Choroid plexus epithelial cell (primary cell): ENCODE measurements around the gene RFX2.
"Not testable (repeated sequence)": the region's sequence is repeated elsewhere in the genome, so short reads cannot be mapped to it uniquely, and the experiment has no call there.

Source experiments
- DNase-seq: peaks from one replicate; pipeline ENCODE4 v3.0.0-alpha.2; 2010; ENCODE audit warnings: low read depth
- H3K4me3 ChIP-seq: 2 replicates; pipeline ENCODE4 v1.5.1; 2011; ENCODE audit warnings: low read depth, mild to moderate bottlenecking, control low read depth, low read length, moderate library complexity
- TF ChIP-seq, protein P1 (sequence below): conservative IDR thresholded peaks from 2 replicates; pipeline ENCODE4 v1.5.1; 2011; ENCODE audit warnings: low read depth, mild to moderate bottlenecking, control low read depth, inconsistent platforms, low read length, moderate library complexity

RFX2 gene

DNA sequence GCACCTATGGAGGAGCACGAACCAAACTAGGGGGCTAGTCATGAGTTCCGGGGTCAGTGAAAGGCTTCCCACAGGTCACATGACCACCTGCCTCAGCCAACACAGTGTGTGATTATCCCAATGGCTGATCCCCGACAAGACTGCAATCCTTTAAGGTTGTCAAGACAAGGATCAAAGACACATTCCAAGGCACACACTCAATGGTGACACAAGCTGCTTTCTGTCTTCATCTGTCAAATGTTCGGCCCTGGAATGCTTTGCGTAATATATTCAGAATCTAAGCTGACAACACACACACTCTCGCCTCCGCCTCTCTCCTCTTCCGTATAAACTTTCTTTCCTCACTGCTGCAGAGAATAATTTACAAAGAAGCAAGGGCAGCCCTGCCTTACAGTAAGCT, 144.1 kb downstream of the RFX2 start:
- TF ChIP-seq, protein P1, sequence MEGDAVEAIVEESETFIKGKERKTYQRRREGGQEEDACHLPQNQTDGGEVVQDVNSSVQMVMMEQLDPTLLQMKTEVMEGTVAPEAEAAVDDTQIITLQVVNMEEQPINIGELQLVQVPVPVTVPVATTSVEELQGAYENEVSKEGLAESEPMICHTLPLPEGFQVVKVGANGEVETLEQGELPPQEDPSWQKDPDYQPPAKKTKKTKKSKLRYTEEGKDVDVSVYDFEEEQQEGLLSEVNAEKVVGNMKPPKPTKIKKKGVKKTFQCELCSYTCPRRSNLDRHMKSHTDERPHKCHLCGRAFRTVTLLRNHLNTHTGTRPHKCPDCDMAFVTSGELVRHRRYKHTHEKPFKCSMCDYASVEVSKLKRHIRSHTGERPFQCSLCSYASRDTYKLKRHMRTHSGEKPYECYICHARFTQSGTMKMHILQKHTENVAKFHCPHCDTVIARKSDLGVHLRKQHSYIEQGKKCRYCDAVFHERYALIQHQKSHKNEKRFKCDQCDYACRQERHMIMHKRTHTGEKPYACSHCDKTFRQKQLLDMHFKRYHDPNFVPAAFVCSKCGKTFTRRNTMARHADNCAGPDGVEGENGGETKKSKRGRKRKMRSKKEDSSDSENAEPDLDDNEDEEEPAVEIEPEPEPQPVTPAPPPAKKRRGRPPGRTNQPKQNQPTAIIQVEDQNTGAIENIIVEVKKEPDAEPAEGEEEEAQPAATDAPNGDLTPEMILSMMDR, result no peak
- H3K4me3 ChIP-seq, result no peak overlapping the region
- peak; percentile 47 for DNase-seq

DNA sequence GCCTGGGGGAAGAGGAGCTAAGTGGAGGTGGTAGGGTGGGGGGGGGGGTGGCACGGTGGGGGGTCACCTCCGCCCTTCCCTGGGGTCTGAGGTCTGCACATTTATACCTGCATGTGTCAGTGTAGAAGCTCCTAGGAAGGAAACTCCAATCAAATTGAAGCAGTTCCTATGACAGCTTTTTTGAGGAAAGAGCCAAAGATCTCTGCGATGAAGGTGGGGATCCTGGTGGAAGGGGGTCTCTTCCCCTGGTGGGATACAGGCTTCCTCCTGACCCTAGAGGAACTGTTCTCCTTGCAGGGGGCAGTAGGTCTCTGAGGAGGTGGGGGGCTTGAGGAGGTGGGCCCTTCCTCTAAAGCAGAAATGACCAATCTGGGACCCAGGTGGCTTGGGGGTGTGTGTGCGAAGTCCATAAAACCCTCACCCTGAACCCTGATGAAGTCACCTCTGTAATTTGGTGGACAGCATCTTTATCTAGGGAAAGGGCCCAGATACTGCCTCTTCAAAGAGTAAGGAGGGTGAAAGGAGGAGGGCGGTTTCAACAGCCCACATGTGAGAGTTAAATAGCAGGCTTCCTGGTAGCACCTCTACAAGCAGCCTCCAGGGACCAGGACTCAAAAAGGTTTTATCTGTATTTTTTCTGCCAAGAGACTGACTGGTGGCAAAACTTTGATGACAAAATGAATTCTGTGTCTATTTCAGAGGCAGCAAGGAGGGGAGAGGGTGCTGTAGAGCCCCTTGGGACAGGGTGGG, 145.3 kb downstream of the RFX2 start:
- TF ChIP-seq, protein P1, result no peak
- no peak for DNase-seq
- H3K4me3 ChIP-seq, result no peak overlapping the region

DNA sequence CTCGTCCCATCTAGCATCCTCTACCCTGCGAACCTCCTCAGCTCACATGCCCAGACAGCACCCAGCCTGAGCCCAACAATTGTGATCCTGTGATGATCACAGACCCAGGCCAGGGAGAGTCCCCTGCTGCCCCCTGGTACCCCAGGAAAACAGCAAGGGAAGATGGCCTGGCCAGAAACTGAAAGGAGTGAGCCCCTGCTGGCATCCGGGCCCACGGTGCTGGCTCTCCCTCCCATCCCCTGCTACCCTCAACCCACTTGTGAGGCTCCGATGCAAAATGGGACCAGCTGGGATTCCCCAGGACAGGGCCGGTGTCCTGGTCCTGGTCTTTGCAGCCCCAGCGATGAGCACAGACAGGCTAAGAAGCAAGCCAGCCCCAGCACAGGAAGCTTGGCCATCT, 146.4 kb downstream of the RFX2 start:
- TF ChIP-seq, protein P1, result no peak
- no peak for DNase-seq
- no peak overlapping the region for H3K4me3 ChIP-seq

DNA sequence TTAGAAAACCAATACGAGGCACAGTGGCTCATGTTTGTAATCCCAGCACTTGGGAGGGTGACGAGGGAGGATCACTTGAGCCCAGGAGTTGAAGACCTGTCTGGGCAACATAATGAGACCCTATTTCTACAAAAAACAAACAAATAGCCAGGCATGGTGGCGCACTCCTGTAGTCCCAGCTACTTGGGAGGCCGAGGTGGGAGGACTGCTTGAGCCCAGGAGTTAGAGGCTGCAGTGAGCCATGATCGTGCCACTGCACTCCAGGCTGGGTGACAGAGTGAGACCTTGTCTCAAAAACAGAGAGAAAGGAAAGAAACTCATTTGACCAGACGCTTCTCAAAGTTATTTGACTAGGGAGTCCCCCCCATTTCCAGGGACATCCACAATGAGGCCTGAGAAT, 147.0 kb downstream of the RFX2 start:
- not testable (repeated sequence) for DNase-seq, H3K4me3 ChIP-seq

DNA sequence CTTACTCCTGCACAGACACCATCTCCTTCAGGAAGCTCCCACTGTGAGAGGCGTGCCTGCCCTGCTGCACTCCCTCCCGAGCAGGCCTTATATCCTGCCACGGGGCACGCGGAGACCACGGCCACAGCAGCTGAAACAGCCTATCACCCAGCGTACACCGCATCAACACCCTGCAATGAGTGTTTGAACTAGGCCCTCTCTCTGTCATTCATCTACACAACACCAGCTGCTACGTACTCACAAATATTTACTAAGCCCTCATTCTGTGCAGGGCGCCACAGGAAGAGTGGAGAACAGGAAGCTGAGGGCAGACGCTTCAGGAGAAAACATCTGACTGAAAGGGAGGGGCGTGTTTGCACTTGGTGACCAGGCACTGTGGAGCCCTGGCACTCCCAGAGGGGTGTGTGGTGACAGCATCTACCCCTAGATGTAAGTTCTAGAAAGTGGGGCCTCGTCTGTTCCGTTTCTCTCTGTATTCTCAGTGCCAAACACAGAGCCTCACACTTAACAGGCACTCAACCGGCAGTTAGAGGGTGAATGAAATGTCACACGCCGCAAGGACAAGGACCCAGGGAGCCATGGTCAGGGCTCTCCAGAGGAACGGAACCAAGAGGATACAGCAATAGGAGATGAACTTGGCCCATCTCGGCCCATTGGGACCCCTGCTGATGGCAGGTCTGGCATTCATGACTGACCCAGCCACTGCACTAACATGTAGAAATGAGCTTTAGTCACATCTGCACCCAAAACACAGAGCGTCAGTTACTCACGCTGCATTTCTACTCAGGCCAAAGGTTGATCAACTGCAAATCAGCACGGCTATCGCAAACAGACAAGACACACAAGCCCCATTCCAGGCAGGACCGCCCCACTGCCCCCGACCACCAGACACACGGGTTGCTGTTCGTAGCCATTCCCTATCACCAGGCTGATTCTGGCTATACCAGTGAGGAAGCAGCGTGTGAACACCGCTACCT, 148.0 kb downstream of the RFX2 start:
- TF ChIP-seq, protein P1, result no peak
- peak; percentile 95 for DNase-seq
- no peak overlapping the region for H3K4me3 ChIP-seq

DNA sequence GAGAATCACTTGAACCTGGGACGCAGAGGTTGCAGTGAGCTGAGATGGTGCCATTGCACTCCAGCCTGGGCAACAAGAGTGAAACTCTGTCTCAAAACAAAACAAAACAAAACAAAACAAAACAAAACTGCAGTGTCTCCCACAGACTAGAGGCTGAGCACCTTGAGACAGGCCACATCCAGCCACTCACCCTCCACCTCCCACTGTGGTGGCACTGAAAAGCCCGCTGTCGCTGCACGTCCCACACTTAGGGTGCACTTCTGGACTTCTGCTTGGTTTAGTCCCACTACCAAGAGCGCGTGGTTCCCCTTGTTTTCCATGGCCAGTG, 148.7 kb downstream of the RFX2 start:
- peak overlapping the region; percentile 8 for H3K4me3 ChIP-seq
- DNase-seq, result not testable (repeated sequence)

DNA sequence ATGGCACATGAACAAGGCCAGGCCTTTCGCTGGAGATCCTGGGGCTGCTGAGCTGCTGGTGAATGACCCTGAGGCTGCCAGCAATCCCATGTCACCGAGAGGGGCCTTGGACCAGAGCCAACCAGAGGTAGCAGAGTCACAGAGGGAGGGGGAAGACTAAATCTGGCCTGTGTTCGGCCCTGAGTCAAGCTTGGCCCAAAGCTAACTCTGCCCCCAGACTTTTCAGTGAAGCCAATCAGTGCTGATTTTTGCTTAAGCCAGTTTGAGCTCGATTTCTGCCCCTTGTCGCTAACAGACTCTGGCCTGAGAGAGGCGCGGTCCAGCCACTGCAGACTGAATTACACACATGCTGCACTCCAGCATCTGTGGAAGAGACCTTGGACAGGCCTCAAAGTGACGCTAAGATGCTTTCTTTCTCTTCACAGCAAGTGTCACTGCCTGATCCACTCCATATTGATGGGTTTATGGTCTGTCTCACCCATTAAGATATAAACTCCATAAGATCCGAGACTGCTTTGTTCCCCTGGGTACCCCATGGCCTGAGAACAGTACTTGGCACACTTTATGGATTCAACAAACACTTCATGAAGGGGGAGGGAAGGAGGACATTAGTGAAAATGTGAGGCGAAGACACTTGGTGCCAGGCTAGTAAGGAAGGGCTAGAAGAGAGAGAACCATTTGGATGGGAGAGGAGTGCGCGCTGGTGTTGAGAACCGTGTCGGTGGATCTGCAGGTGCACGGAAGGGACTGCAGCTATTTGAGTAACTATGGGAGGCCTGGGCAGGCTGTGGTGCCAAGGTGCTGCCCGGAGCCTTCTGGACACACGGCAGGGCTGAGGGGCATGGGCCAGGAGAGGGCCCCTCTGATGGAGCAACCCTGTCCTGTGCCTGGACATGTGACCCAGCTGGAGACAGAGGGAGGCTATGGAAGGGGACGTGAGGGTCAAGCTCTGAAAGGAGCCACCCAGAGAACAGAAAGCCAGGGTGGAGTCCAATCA, 150.0 kb downstream of the RFX2 start:
- DNase-seq, result no peak
- TF ChIP-seq, protein P1, result no peak
- no peak overlapping the region for H3K4me3 ChIP-seq
